Natural killer cell treated with Interleukin-12 subunit alpha and Interleukin-12 subunit beta and Interleukin-15 and Interleukin-18, amount 100 ng/mL, for 72 hours (primary cell): ENCODE data around the gene KNCN. TPM values are rescaled to one million over a fixed set of nuclear protein-coding genes. Genes with fewer than 3 reads are reported as not detected.

Experiments used
- ATAC-seq, 2 donors: fragments of 150-1000 bp; cut with Tn5 transposase in 1 of 2; sonication (Bioruptor Pico), chemical (Tn5 transposase) in 1 of 2; 2 replicates each; pipeline ENCODE4 v1.10.0; 2021
- DNase-seq: peaks from one replicate; pipeline ENCODE4 v3.0.0; 2022; ENCODE audit warnings: low spot score
- H3K27ac Mint-ChIP-seq, 2 donors: 1 replicate in 1 of 2; 2 replicates in 1 of 2; pipeline ENCODE4 v1.8.0; 2022; ENCODE audit warnings: mixed read lengths in 2 of 2, mild to moderate bottlenecking in 1 of 2, moderate library complexity in 1 of 2
- H3K27me3 Mint-ChIP-seq, 2 donors: 1 replicate in 1 of 2; 2 replicates in 1 of 2; pipeline ENCODE4 v1.8.0; 2022; ENCODE audit warnings: mixed read lengths in 2 of 2
- H3K36me3 Mint-ChIP-seq: one replicate; pipeline ENCODE4 v1.8.0; 2022; ENCODE audit warnings: mixed read lengths
- H3K4me1 Mint-ChIP-seq, 2 donors: 1 replicate in 1 of 2; 2 replicates in 1 of 2; pipeline ENCODE4 v1.8.0; 2022; ENCODE audit warnings: low read depth in 2 of 2, mixed read lengths in 2 of 2, mild to moderate bottlenecking in 1 of 2
- H3K4me3 Mint-ChIP-seq: one replicate; pipeline ENCODE4 v1.8.0; 2022; ENCODE audit warnings: mixed read lengths
- H3K9me3 Mint-ChIP-seq: 2 replicates; pipeline ENCODE4 v1.8.0; 2022; ENCODE audit warnings: mixed read lengths
- total RNA-seq, 2 donors: library from RNA; stranded (reverse); gene quantifications; one replicate each; pipeline ENCODE4 v1.2.3, GENCODE V29; 2022

Gene KNCN
- total RNA-seq, 2 donors from 2014 or later: not detected

GRCh38 chr1:46506470-46507219, 44.8 kb downstream of the KNCN start:
- no peaks in the 10 kb centered on the region for H3K36me3 Mint-ChIP-seq
- no peak overlapping the region for H3K4me3 Mint-ChIP-seq
- DNase-seq (no peak), ATAC-seq (no peak)
- no peak overlapping the region for H3K27ac Mint-ChIP-seq
- H3K4me1 Mint-ChIP-seq: peaks cover 0 to 3% of the 10 kb centered on the region in 2 donors
- H3K27me3 Mint-ChIP-seq: peaks cover 9 to 21% of the 10 kb centered on the region in 2 donors
- H3K9me3 Mint-ChIP-seq: no peaks in the 10 kb centered on the region

GRCh38 chr1:46503421-46503820, 48.0 kb downstream of the KNCN start:
- H3K27me3 Mint-ChIP-seq: peaks cover 24 to 42% of the 10 kb centered on the region in 2 donors
- DNase-seq (no peak), ATAC-seq (no peak)
- no peak overlapping the region for H3K27ac Mint-ChIP-seq
- H3K4me1 Mint-ChIP-seq: no peaks in the 10 kb centered on the region
- H3K36me3 Mint-ChIP-seq: no peaks in the 10 kb centered on the region
- H3K4me3 Mint-ChIP-seq: no peak overlapping the region
- no peaks in the 10 kb centered on the region for H3K9me3 Mint-ChIP-seq

- Mint-ChIP-seq H3K4me1 (no peaks in the 10 kb centered on the region), H3K27me3 (peaks cover 30 to 54% of the 10 kb centered on the region in 2 donors), H3K9me3 (no peaks in the 10 kb centered on the region), H3K4me3 (no peak overlapping the region), H3K27ac (no peak overlapping the region), H3K36me3 (no peaks in the 10 kb centered on the region)
- DNase-seq (no peak), ATAC-seq (no peak)
Measured at GRCh38 chr1:46501528-46501927, 49.9 kb downstream of the KNCN start.

GRCh38 chr1:46497665-46498064, 53.8 kb downstream of the KNCN start:
- no peaks in the 10 kb centered on the region for H3K9me3 Mint-ChIP-seq
- H3K27ac Mint-ChIP-seq: no peak overlapping the region
- ATAC-seq (no peak), DNase-seq (no peak)
- H3K36me3 Mint-ChIP-seq: no peaks in the 10 kb centered on the region
- H3K27me3 Mint-ChIP-seq: peaks cover 45 to 76% of the 10 kb centered on the region in 2 donors
- peaks cover under 1 to 1% of the 10 kb centered on the region in 2 donors for H3K4me1 Mint-ChIP-seq
- H3K4me3 Mint-ChIP-seq: no peak overlapping the region

- DNase-seq (no peak), ATAC-seq (no peak)
- peaks cover 47 to 77% of the 10 kb centered on the region in 2 donors for H3K27me3 Mint-ChIP-seq
- H3K9me3 Mint-ChIP-seq: no peaks in the 10 kb centered on the region
- H3K36me3 Mint-ChIP-seq: no peaks in the 10 kb centered on the region
- H3K4me3 Mint-ChIP-seq: no peak overlapping the region
- H3K27ac Mint-ChIP-seq: no peak overlapping the region
- H3K4me1 Mint-ChIP-seq: peaks cover 2 to 7% of the 10 kb centered on the region in 2 donors
Measured at GRCh38 chr1:46497020-46497419, 54.4 kb downstream of the KNCN start.

- Mint-ChIP-seq H3K4me1 (peaks cover 2 to 7% of the 10 kb centered on the region in 2 donors), H3K36me3 (no peaks in the 10 kb centered on the region), H3K9me3 (no peaks in the 10 kb centered on the region), H3K27ac (no peak overlapping the region), H3K27me3 (peaks cover 52 to 79% of the 10 kb centered on the region in 2 donors), H3K4me3 (no peak overlapping the region)
- DNase-seq (no peak), ATAC-seq (no peak)
Measured at GRCh38 chr1:46496505-46496904, 54.9 kb downstream of the KNCN start.

- Mint-ChIP-seq H3K27ac (no peak overlapping the region), H3K9me3 (no peaks in the 10 kb centered on the region), H3K27me3 (peaks cover 50 to 76% of the 10 kb centered on the region in 2 donors), H3K36me3 (no peaks in the 10 kb centered on the region), H3K4me1 (peaks cover 2 to 7% of the 10 kb centered on the region in 2 donors), H3K4me3 (no peak overlapping the region)
- ATAC-seq (no peak), DNase-seq (no peak)
Measured at GRCh38 chr1:46495778-46496177, 55.7 kb downstream of the KNCN start.

Other genes starting within 250 kb of the KNCN start
- gene LRRC41, start 248.0 kb downstream of the KNCN start, total RNA-seq: 10 to 100 TPM; 43.2 to 45.5 TPM
- 100 to 1,000 TPM; 236 to 253 TPM for gene UQCRH, start 247.9 kb downstream of the KNCN start, total RNA-seq
- gene NSUN4, start 210.8 kb downstream of the KNCN start, total RNA-seq: 10 to 100 TPM; 24.0 to 43.8 TPM
- gene FAAH, start 157.3 kb downstream of the KNCN start, total RNA-seq: 1 to 10 TPM; 4.1 to 6.6 TPM
- under 1 TPM; 0.26 to 0.47 TPM for gene DMBX1, start 61.8 kb downstream of the KNCN start, total RNA-seq
- gene MKNK1, start 52.6 kb upstream of the KNCN start, total RNA-seq: 10 to 100 TPM; 63.7 to 89.9 TPM
- 10 to 100 TPM; 12.3 to 20.7 TPM for gene MOB3C, start 65.2 kb upstream of the KNCN start, total RNA-seq
- 10 to 100 TPM; 34.1 to 40.9 TPM for gene ATPAF1, start 116.7 kb upstream of the KNCN start, total RNA-seq
- gene TEX38, start 120.2 kb upstream of the KNCN start, total RNA-seq: under 1 TPM in 1 of 2 donors, not detected in 1; 0.59 TPM
- gene EFCAB14, start 167.5 kb upstream of the KNCN start, total RNA-seq: 10 to 100 TPM; 64.2 to 78.4 TPM
- not detected for gene CYP4B1, start 247.4 kb upstream of the KNCN start, total RNA-seq